Type B pancreatic cell (in vitro differentiated cells): ENCODE measurements around the gene CCNT2. TPM values are rescaled to one million over a fixed set of nuclear protein-coding genes. Genes with fewer than 3 reads are reported as not detected.
A peak's percentile ranks its signal among the peaks of the same experiment; 100 is the strongest.

Experiments
- DNase-seq: peaks from one replicate; pipeline ENCODE4 v3.0.0; 2021; ENCODE audit warnings: mixed read lengths; ENCODE audit not compliant: unreplicated experiment; ENCODE audit errors: extremely low spot score
- H3K27ac Mint-ChIP-seq: 2 replicates; pipeline ENCODE4 v1.8.0; 2021; ENCODE audit warnings: mild to moderate bottlenecking, mixed read lengths
- H3K27me3 Mint-ChIP-seq: 2 replicates; pipeline ENCODE4 v1.8.0; 2021; ENCODE audit warnings: mixed read lengths
- H3K36me3 Mint-ChIP-seq: 2 replicates; pipeline ENCODE4 v1.8.0; 2021; ENCODE audit warnings: mixed read lengths
- H3K4me1 Mint-ChIP-seq: one replicate; pipeline ENCODE4 v1.8.0; 2021; ENCODE audit warnings: mixed read lengths; ENCODE audit not compliant: unreplicated experiment
- H3K4me3 Mint-ChIP-seq: 2 replicates; pipeline ENCODE4 v1.8.0; 2021; ENCODE audit warnings: mild to moderate bottlenecking, mixed read lengths
- H3K9me3 Mint-ChIP-seq: 2 replicates; pipeline ENCODE4 v1.8.0; 2021; ENCODE audit warnings: mixed read lengths
- total RNA-seq: library from RNA; stranded (reverse); gene quantifications from 2 replicates; pipeline ENCODE4 v1.2.1, GENCODE V29; 2021; ENCODE audit warnings: low replicate concordance
- TF ChIP-seq, protein P1 (sequence below): fragments of 200-600 bp; sonication (generic); conservative IDR thresholded peaks from 2 replicates; pipeline ENCODE4 v1.5.0; 2021; ENCODE audit warnings: antibody characterized with exemption, mild to moderate bottlenecking

Gene CCNT2
- total RNA-seq, 1 donor from 2014 or later, result 55.1 TPM

DNA sequence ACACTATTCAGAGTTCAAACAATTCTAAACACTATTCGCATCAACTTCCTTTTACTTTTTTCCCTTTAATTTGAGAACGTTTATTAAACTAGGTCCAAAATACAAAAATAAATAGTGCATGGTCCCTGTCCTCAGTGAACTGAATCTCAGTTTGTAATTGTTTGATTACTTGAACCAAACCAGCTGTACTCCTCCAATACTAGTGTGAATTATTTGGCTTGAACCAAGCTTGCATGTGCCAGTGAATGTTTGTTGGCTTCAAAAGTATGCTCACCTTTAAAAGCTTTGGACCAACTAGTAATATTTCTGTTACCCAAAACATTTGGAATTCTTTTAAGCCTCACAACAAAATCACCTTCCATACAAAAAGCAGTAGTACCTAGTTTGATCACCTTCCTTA is 15.5 kb downstream of the CCNT2 start:
- peaks cover 39% of the 10 kb centered on the region for H3K4me1 Mint-ChIP-seq
- H3K4me3 Mint-ChIP-seq, result no peak overlapping the region
- DNase-seq, result no peak
- H3K27ac Mint-ChIP-seq, result no peak overlapping the region
- peaks cover 17% of the 10 kb centered on the region for H3K36me3 Mint-ChIP-seq
- H3K9me3 Mint-ChIP-seq, result peaks cover 6% of the 10 kb centered on the region
- TF ChIP-seq, protein P1, sequence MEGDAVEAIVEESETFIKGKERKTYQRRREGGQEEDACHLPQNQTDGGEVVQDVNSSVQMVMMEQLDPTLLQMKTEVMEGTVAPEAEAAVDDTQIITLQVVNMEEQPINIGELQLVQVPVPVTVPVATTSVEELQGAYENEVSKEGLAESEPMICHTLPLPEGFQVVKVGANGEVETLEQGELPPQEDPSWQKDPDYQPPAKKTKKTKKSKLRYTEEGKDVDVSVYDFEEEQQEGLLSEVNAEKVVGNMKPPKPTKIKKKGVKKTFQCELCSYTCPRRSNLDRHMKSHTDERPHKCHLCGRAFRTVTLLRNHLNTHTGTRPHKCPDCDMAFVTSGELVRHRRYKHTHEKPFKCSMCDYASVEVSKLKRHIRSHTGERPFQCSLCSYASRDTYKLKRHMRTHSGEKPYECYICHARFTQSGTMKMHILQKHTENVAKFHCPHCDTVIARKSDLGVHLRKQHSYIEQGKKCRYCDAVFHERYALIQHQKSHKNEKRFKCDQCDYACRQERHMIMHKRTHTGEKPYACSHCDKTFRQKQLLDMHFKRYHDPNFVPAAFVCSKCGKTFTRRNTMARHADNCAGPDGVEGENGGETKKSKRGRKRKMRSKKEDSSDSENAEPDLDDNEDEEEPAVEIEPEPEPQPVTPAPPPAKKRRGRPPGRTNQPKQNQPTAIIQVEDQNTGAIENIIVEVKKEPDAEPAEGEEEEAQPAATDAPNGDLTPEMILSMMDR, result no peak
- H3K27me3 Mint-ChIP-seq, result no peaks in the 10 kb centered on the region

DNA sequence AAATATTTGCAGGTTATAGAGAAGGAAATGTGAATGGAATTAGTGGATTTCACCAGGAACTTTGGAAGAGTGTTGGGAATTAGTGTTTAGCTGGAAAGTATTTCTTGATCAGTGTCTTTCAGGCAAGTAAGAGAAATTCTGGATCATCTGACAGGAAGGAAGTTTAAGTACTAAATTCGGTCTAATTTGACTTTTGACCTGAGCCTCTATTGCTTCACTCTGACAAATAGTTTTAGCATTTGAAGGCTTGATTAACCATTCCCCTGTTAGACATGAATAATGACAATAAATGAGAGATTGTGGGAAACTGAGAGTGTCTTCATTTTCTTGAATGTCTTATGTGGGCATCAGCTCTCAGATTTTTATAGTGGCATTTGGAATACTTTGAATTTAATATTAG is 16.0 kb downstream of the CCNT2 start:
- Mint-ChIP-seq H3K9me3 (peaks cover 6% of the 10 kb centered on the region), H3K27me3 (no peaks in the 10 kb centered on the region), H3K4me1 (peaks cover 39% of the 10 kb centered on the region), H3K4me3 (no peak overlapping the region), H3K36me3 (peaks cover 18% of the 10 kb centered on the region), H3K27ac (no peak overlapping the region)
- TF ChIP-seq, protein P1, result no peak
- no peak for DNase-seq

DNA sequence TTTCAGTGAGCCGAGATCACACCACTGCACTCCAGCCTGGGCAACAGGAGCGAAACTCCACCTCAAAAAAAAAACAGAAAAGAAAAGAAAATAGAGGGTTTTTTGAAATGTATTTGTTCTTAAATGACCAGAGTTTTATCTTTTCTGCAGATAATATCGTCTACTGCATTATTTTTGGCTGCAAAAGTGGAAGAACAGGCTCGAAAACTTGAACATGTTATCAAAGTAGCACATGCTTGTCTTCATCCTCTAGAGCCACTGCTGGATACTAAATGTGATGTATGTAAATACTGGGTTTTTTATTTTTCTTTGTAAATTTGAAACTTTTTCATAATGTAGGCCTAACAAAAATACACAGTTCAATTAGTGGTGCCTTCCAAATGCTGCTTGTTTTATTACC is 18.1 kb downstream of the CCNT2 start:
- H3K4me3 Mint-ChIP-seq, result no peak overlapping the region
- H3K27ac Mint-ChIP-seq, result peak overlapping the region; percentile 26

DNA sequence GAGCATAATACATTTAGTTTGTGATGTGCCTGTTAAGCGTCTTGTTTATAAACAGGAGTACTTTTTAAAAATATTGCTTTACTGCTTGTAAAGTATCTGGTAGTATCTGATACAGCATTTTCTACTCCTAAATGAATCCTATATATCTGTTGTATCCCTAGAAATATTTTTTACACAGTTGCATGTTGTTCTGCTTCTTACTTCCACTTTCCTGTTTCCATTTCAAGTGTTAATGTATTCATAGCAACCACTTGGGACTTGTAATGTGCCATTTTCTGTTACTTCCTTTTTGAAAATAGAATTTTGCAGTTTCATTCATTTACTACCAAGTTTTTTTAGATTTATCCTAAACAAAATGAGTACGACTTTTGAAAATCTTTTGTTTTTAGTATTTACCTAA is 24.9 kb downstream of the CCNT2 start:
- H3K4me1 Mint-ChIP-seq, result no peaks in the 10 kb centered on the region
- no peak overlapping the region for H3K27ac Mint-ChIP-seq
- H3K9me3 Mint-ChIP-seq, result no peaks in the 10 kb centered on the region
- peaks cover 36% of the 10 kb centered on the region for H3K36me3 Mint-ChIP-seq
- TF ChIP-seq, protein P1, result no peak
- no peak overlapping the region for H3K4me3 Mint-ChIP-seq
- H3K27me3 Mint-ChIP-seq, result no peaks in the 10 kb centered on the region
- DNase-seq, result no peak

More for the DNA sequence above, 18.1 kb downstream of the CCNT2 start:
- H3K36me3 Mint-ChIP-seq, result peaks cover 23% of the 10 kb centered on the region
- TF ChIP-seq, protein P1, result no peak
- H3K4me1 Mint-ChIP-seq, result peaks cover 35% of the 10 kb centered on the region
- no peaks in the 10 kb centered on the region for H3K27me3 Mint-ChIP-seq
- no peaks in the 10 kb centered on the region for H3K9me3 Mint-ChIP-seq
- no peak for DNase-seq

DNA sequence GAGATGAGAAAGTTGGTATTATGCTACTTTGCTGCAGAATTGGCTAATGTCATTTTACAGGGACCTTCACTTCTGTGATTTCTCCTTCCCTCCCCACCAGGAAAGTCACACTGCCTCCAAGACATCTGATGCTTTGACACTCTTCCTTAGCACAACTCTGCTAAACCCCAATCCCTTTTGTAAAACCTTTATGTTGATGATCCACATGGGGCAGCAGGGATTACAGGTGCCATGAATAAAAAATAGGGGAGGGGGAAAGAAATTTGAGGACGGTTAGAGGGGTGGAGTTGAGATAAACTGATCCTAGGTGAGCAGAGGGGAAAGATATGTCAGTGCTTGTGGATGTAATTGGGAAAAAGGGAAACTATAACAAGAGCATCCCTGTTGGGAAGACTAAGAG is 26.4 kb downstream of the CCNT2 start:
- H3K4me3 Mint-ChIP-seq, result no peak overlapping the region
- TF ChIP-seq, protein P1, result no peak
- DNase-seq, result no peak
- H3K27me3 Mint-ChIP-seq, result no peaks in the 10 kb centered on the region
- H3K9me3 Mint-ChIP-seq, result no peaks in the 10 kb centered on the region
- H3K27ac Mint-ChIP-seq, result no peak overlapping the region
- H3K36me3 Mint-ChIP-seq, result peaks cover 33% of the 10 kb centered on the region
- H3K4me1 Mint-ChIP-seq, result no peaks in the 10 kb centered on the region

DNA sequence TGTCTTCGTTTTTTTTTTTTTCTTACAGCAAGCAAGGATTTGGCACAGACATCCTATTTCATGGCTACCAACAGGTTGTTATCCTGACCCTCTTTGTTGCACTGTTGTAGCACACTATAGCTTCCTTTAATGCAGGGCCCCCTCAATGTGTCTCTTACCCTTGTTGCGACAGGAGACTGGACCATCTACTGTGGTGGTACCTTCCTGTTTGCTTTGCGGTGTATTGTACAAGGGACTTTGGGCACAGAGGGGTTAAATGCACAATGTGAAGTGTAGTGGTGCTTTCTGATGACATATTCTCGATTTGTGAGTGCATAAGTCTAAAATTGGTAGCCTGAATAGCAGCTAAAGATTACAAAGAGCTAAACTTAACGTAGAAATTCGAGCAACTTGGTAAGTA is 27.5 kb downstream of the CCNT2 start:
- Mint-ChIP-seq H3K4me1 (peaks cover 4% of the 10 kb centered on the region), H3K36me3 (peaks cover 34% of the 10 kb centered on the region), H3K4me3 (no peak overlapping the region), H3K27me3 (no peaks in the 10 kb centered on the region), H3K9me3 (no peaks in the 10 kb centered on the region), H3K27ac (no peak overlapping the region)
- TF ChIP-seq, protein P1, result no peak
- no peak for DNase-seq
